G401 (cell line): Measurements from ENCODE around the gene ATP11C. TPM values are rescaled to one million over a fixed set of nuclear protein-coding genes. Genes with fewer than 3 reads are reported as not detected.
A peak's percentile ranks its signal among the peaks of the same experiment; 100 is the strongest.
"Not testable (repeated sequence)": the region's sequence is repeated elsewhere in the genome, so short reads cannot be mapped to it uniquely, and the experiment has no call there.

Experiments used
- DNase-seq: peaks from one replicate; pipeline ENCODE4 v3.0.0-alpha.2; 2015; ENCODE audit warnings: low spot score
- in situ Hi-C: cut with HindIII; loops from 2 replicates; pipeline ENCODE4 v1.10.0; 2016; ENCODE audit warnings: low sequenced_read_pairs, mixed read lengths
- total RNA-seq: library from RNA; depleted of rRNA; stranded (reverse); fragments of >200 nt; shearing (Covaris generic); gene quantifications from 2 replicates; pipeline ENCODE4 v1.2.3, GENCODE V29; 2014; rRNA removed

ATP11C gene
- 0.37 TPM in 1 of 2 replicates, not detected in the other for total RNA-seq

DNA sequence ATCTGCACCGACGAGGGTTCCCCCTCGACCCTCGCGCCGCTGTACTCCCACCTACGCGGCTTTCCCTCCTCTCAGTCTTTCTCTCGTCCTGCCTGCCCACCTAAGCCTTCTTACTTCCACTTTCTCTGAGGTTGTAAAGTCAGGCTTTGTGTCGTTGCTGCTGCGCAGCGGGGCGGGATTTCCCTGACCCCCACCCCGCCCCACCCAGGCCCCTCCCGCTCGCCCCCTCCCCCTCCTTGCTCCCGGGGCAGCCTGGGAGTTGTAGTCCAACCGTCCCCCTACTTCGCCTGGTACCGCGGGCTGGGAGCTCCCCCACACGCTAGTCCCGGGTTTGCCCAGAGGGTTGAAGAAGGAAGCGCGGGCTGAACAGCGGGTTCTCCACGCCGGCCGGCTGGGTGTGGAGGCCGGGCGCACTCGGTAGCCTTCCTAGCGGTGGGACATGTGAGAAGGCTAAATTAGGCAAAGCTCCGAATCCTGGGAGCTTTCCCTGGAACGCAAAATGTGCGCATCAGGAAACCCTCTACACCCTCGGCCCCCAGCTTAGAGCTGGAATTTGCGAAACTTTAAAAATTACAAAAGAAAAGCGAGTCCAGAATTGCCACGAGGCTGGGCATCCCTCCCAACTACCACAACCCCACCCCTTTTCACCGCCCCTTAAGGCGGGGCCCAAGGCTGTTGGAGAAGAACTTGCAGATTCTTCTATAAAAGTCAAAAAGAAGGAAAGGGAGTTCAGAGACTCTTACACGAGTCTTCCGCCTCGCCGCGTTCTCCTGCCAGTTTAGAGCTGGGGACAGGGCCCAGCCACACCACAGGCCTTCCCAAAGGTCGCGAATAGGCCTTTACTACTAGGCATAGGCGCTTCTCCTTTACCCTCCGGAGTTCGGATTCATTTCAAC is at the start of gene ATP11C:
Gene ATP11C, minus strand, starts transcription at position 153 of the 896 bp plus-strand sequence. CDS start 1,011 bp downstream, outside the sequence.
- DNase-seq = peak; percentile 74
- in situ Hi-C loops = no loop called here

DNA sequence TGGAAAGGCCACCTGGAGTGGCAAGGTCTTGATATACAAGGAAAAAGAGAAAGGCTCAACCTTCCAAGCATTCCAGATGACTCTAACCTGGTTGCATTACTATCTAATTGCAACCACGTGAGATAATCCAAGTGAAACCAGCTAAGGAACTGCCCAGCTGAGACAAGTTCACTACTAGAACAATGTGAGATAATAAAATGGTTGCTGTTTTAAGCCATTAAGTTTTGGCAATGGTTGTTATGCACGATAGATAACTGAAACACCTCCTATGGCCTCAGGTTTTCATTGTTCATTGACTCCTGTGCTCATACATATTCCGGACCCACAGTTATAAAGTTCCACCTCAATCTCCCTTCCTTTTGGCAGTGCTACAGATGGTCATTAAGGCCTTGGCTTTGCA is 41.6 kb upstream of the ATP11C start:
- DNase-seq = no peak
- in situ Hi-C loops = no loop called here

GRCh38 chrX:139972629-139973624 is 40.1 kb upstream of the ATP11C start:
- in situ Hi-C loops = no loop called here

GRCh38 chrX:139972113-139972512 is 39.3 kb upstream of the ATP11C start:
- in situ Hi-C loops = no loop called here
- no peak for DNase-seq

More at GRCh38 chrX:139972629-139973624, 40.1 kb upstream of the ATP11C start:
- DNase-seq = no peak

DNA sequence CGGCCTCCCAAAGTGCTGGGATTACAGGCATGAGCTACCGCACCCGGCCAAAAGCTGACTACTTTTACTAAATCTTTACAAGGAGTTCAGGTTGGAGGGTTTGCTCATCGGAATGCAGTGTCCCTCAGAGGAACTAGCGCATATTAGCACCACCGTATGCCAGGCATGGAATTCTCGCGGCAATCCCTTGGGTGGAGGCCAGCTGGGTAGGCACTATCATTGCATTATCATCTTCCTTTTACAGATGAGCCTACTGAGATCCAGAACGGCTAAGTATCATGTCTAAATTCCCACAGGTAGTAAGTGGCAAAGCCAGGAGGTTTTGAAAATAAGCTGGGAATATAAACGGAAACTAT is 38.5 kb upstream of the ATP11C start:
- DNase-seq = peak; percentile 0
- in situ Hi-C loops = no loop called here

DNA sequence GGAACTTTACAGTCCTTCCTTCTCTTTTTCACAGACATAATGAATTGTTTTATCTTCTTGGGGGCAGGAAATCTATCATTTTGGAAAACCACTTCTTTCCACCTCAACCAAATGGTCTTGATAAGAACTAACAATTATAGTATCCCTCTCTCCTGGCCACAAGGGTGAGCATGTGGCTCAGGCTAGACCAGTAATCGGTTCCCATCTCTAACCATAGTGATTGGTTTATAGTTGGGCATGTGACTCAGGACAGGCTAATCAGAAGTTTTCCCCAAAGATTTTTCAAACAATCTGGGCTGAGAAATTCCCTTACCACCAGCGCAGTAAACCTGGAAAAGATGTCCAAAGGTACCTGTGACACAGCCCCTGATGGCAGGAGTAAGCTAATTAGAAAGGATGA is 36.4 kb upstream of the ATP11C start:
- in situ Hi-C loops = no loop called here

DNA sequence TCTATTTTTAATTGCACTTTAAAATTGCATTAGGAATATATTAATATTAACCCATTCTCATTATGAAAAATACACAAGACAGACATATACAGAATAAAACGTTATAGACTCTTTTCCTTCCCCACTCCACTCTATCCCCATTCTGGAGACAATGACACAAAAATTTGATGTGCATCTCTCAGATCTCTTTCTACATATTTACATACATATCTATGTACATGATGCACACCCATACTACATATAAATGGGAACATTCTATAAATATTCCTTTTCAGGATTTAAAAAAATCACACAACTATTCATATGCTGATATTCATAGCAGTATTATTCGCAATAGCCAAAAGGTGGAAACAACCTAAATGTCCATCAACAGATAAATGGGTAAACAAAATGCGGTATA is 34.9 kb upstream of the ATP11C start:
- DNase-seq = no peak
- in situ Hi-C loops = no loop called here

More for the DNA sequence above, 36.4 kb upstream of the ATP11C start:
- no peak for DNase-seq

- DNase-seq = no peak
- in situ Hi-C loops = no loop called here
Observed at GRCh38 chrX:139967300-139967699, 34.4 kb upstream of the ATP11C start.

DNA sequence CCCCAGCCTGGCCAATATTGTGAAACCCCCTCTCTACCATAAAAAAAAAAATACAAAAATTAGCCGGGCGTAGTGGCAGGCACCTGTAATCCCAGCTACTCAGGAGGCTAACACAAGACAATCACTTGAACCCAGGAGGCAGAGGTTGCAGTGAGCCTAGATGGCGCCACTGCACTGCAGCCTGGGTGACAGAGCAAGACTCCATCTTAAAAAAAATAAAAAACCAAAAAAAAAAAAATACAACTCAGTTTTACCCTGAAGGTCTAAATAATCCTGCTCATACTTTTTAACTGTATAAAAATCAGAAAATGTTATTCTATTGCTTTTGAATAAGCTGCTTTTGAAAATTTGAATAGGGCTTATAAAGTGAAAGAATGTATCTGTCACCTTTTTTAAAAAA is 33.3 kb upstream of the ATP11C start:
- DNase-seq, in situ Hi-C loops: not testable (repeated sequence)

DNA sequence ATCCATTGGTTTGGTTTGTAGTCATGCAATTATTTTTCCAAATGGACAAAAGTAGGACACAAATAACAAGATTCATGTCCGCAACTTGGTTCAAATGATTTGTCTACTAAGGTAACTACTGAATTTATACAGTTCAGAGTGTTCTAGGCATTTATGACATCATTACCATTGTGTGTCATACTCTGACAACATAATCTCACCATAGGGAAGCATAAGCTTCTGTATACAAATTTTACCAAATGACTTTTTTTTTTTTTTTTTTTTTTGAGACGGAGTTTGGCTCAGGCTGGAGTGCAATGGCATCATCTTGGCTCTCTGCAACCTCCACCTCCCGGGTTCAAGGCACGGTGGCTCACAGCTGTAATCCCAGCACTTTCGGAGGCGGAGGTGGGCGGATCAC is 32.6 kb upstream of the ATP11C start, which contains the start of gene CXorf66:
Gene CXorf66, minus strand, starts transcription at position 101 of the 400 bp plus-strand sequence. Its CDS starts 25 bp downstream, at position 76.
- DNase-seq = no peak
- in situ Hi-C loops = no loop called here

- DNase-seq, in situ Hi-C loops: not testable (repeated sequence)
Observed at GRCh38 chrX:139961091-139961490, 28.2 kb upstream of the ATP11C start.

- in situ Hi-C loops = no loop called here
- no peak for DNase-seq
Observed at GRCh38 chrX:139949703-139950102, 16.9 kb upstream of the ATP11C start.

DNA sequence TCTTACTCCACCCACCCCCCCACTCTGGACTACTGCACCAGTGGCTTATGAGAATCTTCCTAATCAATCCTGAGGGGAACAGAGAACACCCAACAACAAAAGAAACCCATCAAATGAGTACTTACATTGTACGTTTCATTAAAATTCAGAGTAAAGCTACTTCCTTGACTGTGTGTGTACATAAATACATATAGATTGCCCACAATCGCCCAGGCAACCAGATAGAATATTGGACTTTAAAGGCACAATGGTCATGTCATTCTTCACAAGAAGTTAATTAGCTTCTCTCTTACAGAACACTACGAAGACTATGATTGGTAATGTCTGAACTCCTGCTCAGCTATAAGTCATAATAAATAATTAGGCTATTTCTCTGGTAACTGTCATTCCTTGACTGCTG is 12.2 kb upstream of the ATP11C start:
- in situ Hi-C loops = no loop called here
- no peak for DNase-seq

DNA sequence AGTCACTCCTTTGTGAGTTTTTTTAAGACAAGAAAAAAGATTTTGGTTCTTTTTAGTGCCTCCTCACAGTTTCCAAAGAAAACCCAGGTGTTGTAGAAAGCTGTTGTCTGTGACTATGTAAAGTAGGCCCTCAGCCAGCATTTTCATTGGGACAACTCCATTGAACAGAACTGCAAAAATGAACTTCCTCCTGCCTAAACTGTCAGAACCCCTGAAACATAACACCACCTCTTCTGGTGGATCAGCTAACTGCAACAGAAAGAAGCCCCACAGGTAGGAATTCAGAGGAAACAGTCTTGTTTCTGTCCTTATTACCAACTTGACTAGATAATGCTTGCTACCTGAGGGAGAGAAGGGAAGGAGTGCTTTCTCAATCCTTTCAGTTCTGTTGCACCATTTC is 3.4 kb upstream of the ATP11C start:
- no peak for DNase-seq
- in situ Hi-C loops = no loop called here

DNA sequence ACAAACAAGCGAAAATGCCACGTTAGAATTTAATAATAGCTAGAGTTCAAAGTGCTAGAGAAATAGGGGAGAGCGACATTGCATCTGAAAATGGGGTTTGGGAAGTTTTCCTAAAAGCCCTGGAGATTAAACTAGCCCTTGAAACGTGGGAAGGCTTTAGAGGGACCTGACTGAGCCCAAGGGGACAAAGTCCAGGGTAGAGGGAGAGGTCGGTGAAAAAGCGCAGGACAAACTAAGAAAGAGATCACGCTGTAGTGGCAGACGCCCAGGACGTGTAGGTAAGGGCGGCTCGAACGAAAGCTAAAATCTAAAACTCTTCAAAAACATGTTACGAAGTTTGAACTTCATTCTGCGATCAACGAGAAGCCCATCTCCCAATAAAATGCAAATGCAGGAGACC is 1.1 kb upstream of the ATP11C start:
- no peak for DNase-seq
- in situ Hi-C loops = no loop called here

GRCh38 chrX:139932073-139932900 is 566 bp downstream of the ATP11C start:
- DNase-seq = peak; percentile 4
- in situ Hi-C loops = no loop called here

GRCh38 chrX:139931646-139932072 is 1.2 kb downstream of the ATP11C start:
- in situ Hi-C loops = no loop called here
- no peak for DNase-seq

DNA sequence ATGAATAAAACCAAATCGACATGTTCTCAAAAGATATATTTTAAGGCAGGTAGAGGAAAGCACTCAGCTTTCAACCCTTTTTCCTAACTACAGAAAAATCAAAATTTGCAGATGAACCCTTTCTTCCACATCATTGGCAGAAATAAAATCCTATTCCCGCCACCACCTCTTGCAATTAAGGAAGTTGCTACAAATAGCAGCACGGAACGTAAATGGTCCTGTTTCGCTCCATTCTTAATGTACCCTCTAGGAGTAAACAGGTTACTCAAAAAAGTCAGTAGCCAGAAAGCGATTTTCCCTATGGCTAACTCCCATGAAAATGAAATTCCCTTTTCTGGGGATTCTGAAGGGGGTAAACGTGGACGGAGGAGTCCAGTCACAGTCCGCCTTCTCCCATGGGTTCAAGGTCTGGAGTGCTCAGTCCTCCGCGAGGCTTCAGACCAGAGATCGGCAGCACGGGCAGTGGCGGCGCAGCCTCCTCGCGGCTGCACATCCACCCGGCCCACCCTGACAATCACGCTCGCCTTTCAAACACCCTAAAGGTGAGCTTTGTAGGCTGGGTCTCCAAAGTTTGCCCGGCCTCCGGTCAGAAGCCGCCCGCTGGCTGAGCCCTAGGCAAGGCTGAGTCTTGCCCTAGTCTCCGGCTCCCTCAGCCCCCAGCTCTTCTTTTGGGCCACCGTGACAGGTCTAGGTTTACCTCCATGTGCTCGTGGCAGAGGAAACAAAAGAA is 1.8 kb downstream of the ATP11C start:
- in situ Hi-C loops = no loop called here
- peak; percentile 38 for DNase-seq
